Left ventricle myocardium inferior (tissue), 1 donor: Measurements from ENCODE around the gene ANKMY1. TPM values are rescaled to one million over a fixed set of nuclear protein-coding genes. Genes with fewer than 3 reads are reported as not detected.
"Not testable (repeated sequence)": the region's sequence is repeated elsewhere in the genome, so short reads cannot be mapped to it uniquely, and the experiment has no call there.

Source experiments
- DNase-seq: peaks from one replicate; pipeline ENCODE4 v3.0.0-alpha.2; 2020
- H3K27ac ChIP-seq: fragments of 200-600 bp; replicated peaks from 2 replicates; pipeline ENCODE4 v1.8.0; 2021
- H3K27me3 ChIP-seq: fragments of 200-600 bp; 2 replicates; pipeline ENCODE4 v1.8.0; 2021; ENCODE audit warnings: low read depth
- H3K36me3 ChIP-seq: fragments of 200-600 bp; 2 replicates; pipeline ENCODE4 v1.8.0; 2021
- H3K4me1 ChIP-seq: fragments of 200-600 bp; 2 replicates; pipeline ENCODE4 v1.8.0; 2021
- H3K4me3 ChIP-seq: fragments of 200-600 bp; 2 replicates; pipeline ENCODE4 v1.8.0; 2021; ENCODE audit warnings: mild to moderate bottlenecking, moderate library complexity
- H3K9me3 ChIP-seq: fragments of 200-600 bp; replicated peaks from 2 replicates; pipeline ENCODE4 v1.8.0; 2021
- CTCF ChIP-seq: fragments of 200-600 bp; IDR thresholded peaks from 2 replicates; pipeline ENCODE4 v1.8.0; 2021; ENCODE audit warnings: antibody characterized with exemption, mild to moderate bottlenecking, borderline replicate concordance
- intact Hi-C: fragments of 100-400 bp; cut with micrococcal nuclease; formaldehyde crosslinking; loops from one replicate; pipeline ENCODE4 v1.11.0; 2022
- total RNA-seq: library from RNA; stranded (reverse); fragmentation: NEBNext Ultra II Directional; extraction: Animal tissue kit (Norgen Biotek cat#: 25700); gene quantifications from one replicate; pipeline ENCODE4 v1.2.1, GENCODE V29; 2021
- donor health status: DM: no; HTN: yes; CAD: no; lungs with severe emphysema.

Gene ANKMY1
- total RNA-seq, 1 donor from 2014 or later: 4.0 TPM

- intact Hi-C loops: no loop called here
- no peak overlapping the region for H3K4me3 ChIP-seq
- H3K4me1 ChIP-seq: no peaks in the 10 kb centered on the region
- no peak for TF ChIP-seq CTCF
- DNase-seq: peak; percentile 12
- H3K9me3 ChIP-seq: no peaks in the 10 kb centered on the region
- no peak overlapping the region for H3K27ac ChIP-seq
- H3K36me3 ChIP-seq: peaks cover 6% of the 10 kb centered on the region
- no peaks in the 10 kb centered on the region for H3K27me3 ChIP-seq
These were observed 56.2 kb downstream of the ANKMY1 start for GRCh38 chr2:240501531-240501991.

- intact Hi-C loops: no loop called here
- TF ChIP-seq CTCF: no peak
- Histone ChIP-seq H3K36me3 (peaks cover 6% of the 10 kb centered on the region), H3K27me3 (no peaks in the 10 kb centered on the region), H3K4me3 (no peak overlapping the region), H3K4me1 (no peaks in the 10 kb centered on the region), H3K9me3 (no peaks in the 10 kb centered on the region), H3K27ac (no peak overlapping the region)
- DNase-seq: no peak
These were observed 57.0 kb downstream of the ANKMY1 start for GRCh38 chr2:240500561-240501423.

- H3K36me3 ChIP-seq: peaks cover 6% of the 10 kb centered on the region
- intact Hi-C loops: no loop called here
- no peaks in the 10 kb centered on the region for H3K4me1 ChIP-seq
- no peaks in the 10 kb centered on the region for H3K9me3 ChIP-seq
- H3K4me3 ChIP-seq: no peak overlapping the region
- no peak overlapping the region for H3K27ac ChIP-seq
- peak; percentile 3 for DNase-seq
- no peaks in the 10 kb centered on the region for H3K27me3 ChIP-seq
- no peak for TF ChIP-seq CTCF
These were observed 58.2 kb downstream of the ANKMY1 start for GRCh38 chr2:240499309-240500301.

- no peaks in the 10 kb centered on the region for H3K4me1 ChIP-seq
- DNase-seq: no peak
- H3K36me3 ChIP-seq: peaks cover 8% of the 10 kb centered on the region
- intact Hi-C loops: no loop called here
- no peak for TF ChIP-seq CTCF
- H3K27me3 ChIP-seq: no peaks in the 10 kb centered on the region
- H3K9me3 ChIP-seq: no peaks in the 10 kb centered on the region
- no peak overlapping the region for H3K4me3 ChIP-seq
- H3K27ac ChIP-seq: no peak overlapping the region
These were observed 58.9 kb downstream of the ANKMY1 start for GRCh38 chr2:240498958-240499260.

- Histone ChIP-seq H3K4me1 (no peaks in the 10 kb centered on the region), H3K27ac (no peak overlapping the region), H3K27me3 (no peaks in the 10 kb centered on the region), H3K4me3 (no peak overlapping the region), H3K9me3 (no peaks in the 10 kb centered on the region), H3K36me3 (peaks cover 13% of the 10 kb centered on the region)
- no peak for TF ChIP-seq CTCF
- DNase-seq: no peak
- intact Hi-C loops: no loop called here
These were observed 59.4 kb downstream of the ANKMY1 start for GRCh38 chr2:240498171-240498957.

- H3K4me3 ChIP-seq, DNase-seq, H3K9me3 ChIP-seq, H3K27ac ChIP-seq, intact Hi-C loops, H3K4me1 ChIP-seq, H3K27me3 ChIP-seq: not testable (repeated sequence)
- peaks cover 13% of the 10 kb centered on the region for H3K36me3 ChIP-seq
These were observed 60.7 kb downstream of the ANKMY1 start for GRCh38 chr2:240497082-240497481.
